Ascending aorta (tissue), 2 donors: ENCODE data around the gene CNKSR3. TPM values are rescaled to one million over a fixed set of nuclear protein-coding genes. Genes with fewer than 3 reads are reported as not detected.

Source experiments
- DNase-seq, 2 donors: peaks; one replicate each; pipeline ENCODE4 v3.0.0-alpha.2; 2019; ENCODE audit warnings: low spot score in 2 of 2
- H3K27ac ChIP-seq, 2 donors: fragments of 200-600 bp; sonication (generic); one replicate each; pipeline ENCODE4 v1.5.1; 2016 to 2017; ENCODE audit warnings: mild to moderate bottlenecking in 1 of 2
- H3K27me3 ChIP-seq: fragments of 200-600 bp; sonication (generic); one replicate; pipeline ENCODE4 v1.5.1; 2017
- H3K36me3 ChIP-seq, 2 donors: fragments of 200-600 bp; sonication (generic); one replicate each; pipeline ENCODE4 v1.5.1; 2016
- H3K4me1 ChIP-seq, 2 donors: fragments of 200-600 bp; sonication (generic); one replicate each; pipeline ENCODE4 v1.5.1; 2016 to 2017; ENCODE audit warnings: mild to moderate bottlenecking in 1 of 2
- H3K4me3 ChIP-seq, 2 donors: fragments of 200-600 bp; sonication (generic); one replicate each; pipeline ENCODE4 v1.5.1; 2016 to 2017; ENCODE audit warnings: mild to moderate bottlenecking in 1 of 2
- H3K9me3 ChIP-seq, 2 donors: fragments of 200-600 bp; sonication (generic); one replicate each; pipeline ENCODE4 v1.5.1; 2016
- CTCF ChIP-seq, 3 experiments: fragments of 200-600 bp in 2 of 3; fragments of 450-650 bp in 1 of 3; sonication (generic) in 2 of 3; IDR thresholded peaks; one replicate each; pipeline ENCODE4 v1.5.1; 2016 to 2019; ENCODE audit warnings: antibody characterized with exemption in 3 of 3, mild to moderate bottlenecking in 1 of 3, moderate library complexity in 1 of 3
- intact Hi-C: fragments of 100-400 bp; cut with DNase I; formaldehyde crosslinking; loops from one replicate; pipeline ENCODE4 v1.15.1; 2023
- total RNA-seq: library from RNA; depleted of rRNA; stranded (reverse); fragments of >200 nt; gene quantifications from one replicate; pipeline ENCODE4 v1.1.0, GENCODE V29; 2016

The CNKSR3 gene
- total RNA-seq, 1 donor from 2014 or later = 9.7 TPM

GRCh38 chr6:154341871-154342270 is 168.6 kb downstream of the CNKSR3 start:
- Histone ChIP-seq H3K9me3 (no peaks in the 10 kb centered on the region), H3K36me3 (no peaks in the 10 kb centered on the region), H3K4me1 (no peaks in the 10 kb centered on the region), H3K27ac (no peak overlapping the region), H3K27me3 (no peaks in the 10 kb centered on the region), H3K4me3 (no peak overlapping the region)
- DNase-seq = no peak
- intact Hi-C loops = no loop called here
- no peak for TF ChIP-seq CTCF (IDR thresholded peaks at IDR 0.05)

- no peak for TF ChIP-seq CTCF (IDR thresholded peaks at IDR 0.05)
- H3K27ac ChIP-seq = no peak overlapping the region
- no peaks in the 10 kb centered on the region for H3K27me3 ChIP-seq
- no peaks in the 10 kb centered on the region for H3K36me3 ChIP-seq
- no peaks in the 10 kb centered on the region for H3K4me1 ChIP-seq
- H3K9me3 ChIP-seq = no peaks in the 10 kb centered on the region
- no peak for DNase-seq
- no peak overlapping the region for H3K4me3 ChIP-seq
- intact Hi-C loops = no loop called here
Measured at GRCh38 chr6:154341336-154341735, 169.1 kb downstream of the CNKSR3 start.

Other genes starting within 250 kb of the CNKSR3 start
- gene IPCEF1, start 153.9 kb downstream of the CNKSR3 start, total RNA-seq = not detected
- gene SCAF8, start 222.7 kb upstream of the CNKSR3 start, total RNA-seq = 22.6 TPM